T-helper 2 cell (primary cell): ENCODE results near the gene MRFAP1.
A peak's percentile ranks its signal among the peaks of the same experiment; 100 is the strongest.
"Not testable (repeated sequence)": the region's sequence is repeated elsewhere in the genome, so short reads cannot be mapped to it uniquely, and the experiment has no call there.

Experiments used
- DNase-seq, 5 experiments: peaks; one replicate each; pipeline versions ENCODE4 v3.0.0 to v3.0.0-alpha.2; 2012 to 2022

Gene MRFAP1

GRCh38 chr4:6672541-6673190 lies 32.2 kb downstream of the MRFAP1 start:
- not testable (repeated sequence) for DNase-seq

DNA sequence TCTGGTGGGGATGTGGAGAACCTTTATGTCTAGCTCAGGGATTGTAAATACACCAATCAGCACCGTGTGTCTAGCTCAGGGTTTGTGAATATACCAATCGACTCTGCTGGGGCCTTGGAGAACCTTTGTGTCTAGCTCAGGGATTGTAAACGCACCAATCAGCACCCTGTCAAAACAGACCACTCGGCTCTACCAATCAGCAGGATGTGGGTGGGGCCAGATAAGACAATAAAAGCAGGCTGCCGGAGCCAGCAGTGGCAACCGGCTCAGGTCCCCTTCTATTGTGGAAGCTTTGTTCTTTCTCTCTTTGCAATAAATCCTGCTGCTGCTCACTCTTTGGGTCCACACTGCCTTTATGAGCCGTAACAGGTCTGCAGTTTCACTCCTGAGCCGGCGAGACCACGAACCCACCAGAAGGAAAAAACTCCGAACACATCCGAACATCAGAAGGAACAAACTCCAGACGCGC lies 32.7 kb downstream of the MRFAP1 start:
- DNase-seq: peak in 2 of 5 experiments; percentile 33 to 58

GRCh38 chr4:6673660-6674499 lies 33.4 kb downstream of the MRFAP1 start:
- peak; percentile 88 to 99 (median 94) for DNase-seq

DNA sequence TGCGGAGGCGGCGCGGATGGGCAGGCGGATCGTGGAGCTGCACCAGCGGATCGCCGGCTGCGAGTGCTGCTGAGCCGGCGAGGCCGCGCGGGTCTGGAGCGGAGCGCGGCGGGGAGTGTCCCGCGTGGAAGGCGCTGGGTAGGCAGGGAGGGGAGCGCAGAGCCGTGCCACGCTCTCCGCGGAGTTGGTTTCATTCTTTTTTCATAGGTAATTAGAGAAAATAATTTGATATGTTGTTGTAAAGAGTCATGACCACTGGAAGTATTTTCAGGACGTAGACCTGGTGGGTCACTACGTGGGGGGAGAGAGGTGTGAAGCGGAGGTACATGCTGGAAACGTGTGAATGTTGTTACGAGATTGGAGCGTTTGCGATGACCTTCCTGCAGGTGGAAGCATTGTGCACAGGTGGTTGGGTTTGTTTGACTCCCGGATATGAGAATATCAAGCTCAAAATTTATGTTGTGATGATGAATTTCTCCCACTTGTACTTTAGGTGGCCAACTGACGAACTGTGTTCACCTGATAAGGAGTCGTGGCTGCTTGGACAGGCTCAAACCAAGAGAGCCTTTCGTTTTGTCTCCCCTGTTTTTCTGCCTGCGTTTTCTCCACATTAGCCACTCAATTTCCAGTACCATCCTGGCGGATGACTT lies 34.1 kb downstream of the MRFAP1 start:
- DNase-seq: peak in 4 of 5 experiments; percentile 38 to 88 (median 60)

- DNase-seq: no peak
Observed at GRCh38 chr4:6676722-6677558, 36.5 kb downstream of the MRFAP1 start.

- DNase-seq: no peak
Observed at GRCh38 chr4:6680372-6681034, 40.0 kb downstream of the MRFAP1 start.

DNA sequence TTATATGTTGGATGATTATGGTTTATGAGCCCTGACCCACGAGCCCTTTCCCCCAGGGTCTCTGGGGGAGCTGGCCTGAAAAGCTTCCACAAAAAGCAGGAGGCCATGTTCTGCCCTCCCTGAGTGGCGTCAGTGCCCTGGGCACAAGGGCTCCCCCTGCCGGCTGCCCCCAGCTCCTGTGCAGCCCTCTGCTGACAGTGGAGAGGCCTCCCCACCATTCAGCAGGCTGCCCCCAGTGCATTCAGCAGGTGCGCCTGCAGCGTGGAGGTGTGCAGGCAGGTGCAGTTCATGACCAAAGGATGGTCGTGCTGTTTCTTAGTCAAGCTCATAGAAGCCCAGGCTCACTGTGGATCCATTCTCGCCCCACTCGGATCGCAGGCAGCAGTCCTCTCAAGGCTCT lies 40.7 kb downstream of the MRFAP1 start:
- DNase-seq: no peak

GRCh38 chr4:6682862-6683590 lies 42.5 kb downstream of the MRFAP1 start:
- no peak for DNase-seq

DNA sequence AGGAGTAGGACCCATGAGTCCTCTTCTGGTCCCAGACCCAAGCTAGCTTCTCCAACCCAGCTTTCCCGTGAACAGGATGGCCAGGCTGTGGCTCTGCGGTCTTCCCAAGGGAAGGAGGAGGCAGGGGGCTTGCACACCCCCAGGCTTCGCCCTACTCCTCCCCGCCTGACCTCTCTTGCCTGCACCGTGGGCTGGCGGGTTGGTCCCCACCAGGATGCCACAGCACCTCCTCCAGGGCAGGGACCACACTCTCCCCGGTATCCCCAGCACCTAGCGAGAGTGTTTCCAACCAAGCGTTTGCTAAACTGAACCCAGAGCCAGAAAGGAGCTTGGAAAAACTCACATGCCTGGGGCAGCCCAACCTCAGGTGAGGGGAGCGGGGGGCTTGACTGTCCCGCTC lies 44.2 kb downstream of the MRFAP1 start:
- no peak for DNase-seq

- DNase-seq: no peak
Observed at GRCh38 chr4:6686104-6686787, 45.8 kb downstream of the MRFAP1 start.

DNA sequence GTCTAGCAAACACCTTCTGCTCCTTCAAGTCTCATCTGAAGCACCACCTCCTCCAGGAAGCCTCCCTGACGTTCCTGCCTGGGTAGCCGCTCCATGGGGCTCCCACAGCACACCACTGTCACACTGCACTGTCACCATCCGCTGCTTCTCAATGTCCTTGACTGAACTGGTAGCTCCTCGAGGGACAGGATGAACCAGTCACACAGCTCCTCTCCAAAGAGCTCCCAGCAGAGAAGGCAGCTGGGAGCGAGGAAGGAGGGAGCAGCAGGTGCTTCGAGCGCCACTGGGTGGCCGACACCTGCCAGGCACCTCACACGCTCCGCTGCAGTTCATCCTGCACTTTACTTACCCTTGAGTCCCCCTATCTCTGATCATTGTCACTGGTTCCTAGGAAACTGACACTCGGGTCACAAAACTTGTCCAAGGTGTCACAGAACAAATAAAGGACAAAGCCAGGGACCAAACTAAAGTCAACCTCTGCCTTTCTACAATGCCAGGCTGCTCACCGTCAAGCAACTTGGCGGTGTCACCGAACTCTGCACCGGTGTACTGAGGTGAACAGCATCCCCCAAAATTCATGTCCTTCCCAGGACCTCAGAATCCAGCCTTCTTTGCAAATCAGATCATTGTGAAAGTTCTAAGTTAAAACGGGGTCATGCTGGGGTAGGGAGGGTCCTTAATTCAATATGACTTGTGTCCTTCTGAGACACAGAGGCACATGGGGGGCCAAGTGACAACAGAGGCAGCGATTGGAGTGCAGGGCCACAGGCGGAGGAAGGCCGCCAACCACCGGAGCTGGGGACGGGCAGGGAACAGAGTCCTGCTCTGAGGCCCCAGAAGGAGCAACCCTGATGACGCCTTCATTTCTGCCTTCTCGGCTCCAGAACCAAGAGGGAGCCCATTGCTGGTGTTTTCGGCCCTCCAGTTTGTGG lies 47.7 kb downstream of the MRFAP1 start:
- DNase-seq: no peak

DNA sequence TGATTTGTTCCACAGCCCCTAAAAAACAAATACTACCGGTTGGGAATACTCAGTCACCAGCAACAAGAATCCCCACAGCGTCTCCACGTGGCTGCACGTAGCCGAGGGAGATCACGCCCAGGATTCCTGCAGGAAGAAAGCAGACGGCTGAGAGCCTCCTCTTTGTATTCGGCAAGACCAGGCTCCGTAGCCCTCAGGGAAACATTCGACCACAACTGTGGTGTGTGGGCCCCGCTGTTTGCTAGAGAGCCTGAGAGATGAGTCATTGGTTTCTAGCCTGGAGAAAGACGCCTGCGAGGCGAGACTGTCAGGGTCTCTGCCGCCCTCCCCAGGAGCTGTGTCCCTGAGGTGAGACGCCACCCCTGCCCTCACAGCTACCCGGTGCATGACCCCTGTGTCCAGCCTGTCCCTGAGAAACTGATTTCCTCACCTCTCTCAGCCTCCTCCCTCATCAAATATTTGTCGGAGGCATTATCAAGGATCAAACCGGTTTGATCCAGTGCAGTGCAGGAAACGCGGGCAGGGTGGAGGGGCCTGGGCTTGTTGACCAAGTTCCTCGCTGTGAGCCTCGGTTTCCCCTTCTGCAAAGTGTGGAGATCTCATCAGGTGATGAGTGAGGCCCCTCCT lies 48.5 kb downstream of the MRFAP1 start:
- peak in 4 of 5 experiments; percentile 56 to 94 (median 68) for DNase-seq

DNA sequence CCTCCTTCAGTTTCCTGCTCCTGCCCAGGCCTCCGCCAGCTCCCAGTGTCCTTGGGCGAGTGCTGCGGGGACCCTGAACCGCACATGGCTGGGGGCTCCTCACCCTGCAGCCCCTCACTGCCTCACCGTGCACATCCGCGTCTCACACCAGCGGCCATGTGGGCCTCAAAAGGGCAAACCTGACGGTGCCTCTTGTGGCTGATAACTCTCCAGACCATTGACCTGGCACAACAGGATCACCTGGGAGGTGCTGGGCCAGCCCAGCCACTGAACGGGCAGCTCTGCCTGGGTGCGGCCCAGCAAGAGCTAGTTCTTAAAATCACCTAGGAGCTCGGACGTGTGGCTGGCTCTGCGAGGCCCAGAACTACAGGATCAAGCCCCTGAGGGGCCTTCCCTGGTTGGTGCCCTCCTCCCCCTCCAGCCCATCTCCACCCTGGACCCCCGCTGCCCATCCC lies 49.0 kb downstream of the MRFAP1 start:
- DNase-seq: peak in 1 of 5 experiments; percentile 43
